SJSA1 (cell line): ENCODE measurements around the gene RPAIN. TPM values are rescaled to one million over a fixed set of nuclear protein-coding genes. Genes with fewer than 3 reads are reported as not detected.
"Not testable (repeated sequence)": the region's sequence is repeated elsewhere in the genome, so short reads cannot be mapped to it uniquely, and the experiment has no call there.

ENCODE experiments used
- DNase-seq, 2 experiments: peaks; one replicate each; pipeline ENCODE4 v3.0.0-alpha.2; 2015 to 2020; ENCODE audit warnings: low spot score in 2 of 2, low read depth in 1 of 2
- H3K27ac ChIP-seq: fragments of 250-450 bp; sonication (Bioruptor Pico); 2 replicates; pipeline ENCODE4 v1.5.1; 2020; ENCODE audit warnings: mild to moderate bottlenecking, moderate library complexity
- H3K27me3 ChIP-seq: fragments of 250-450 bp; sonication (Bioruptor Pico); replicated peaks from 2 replicates; pipeline ENCODE4 v1.5.1; 2020; ENCODE audit warnings: mild to moderate bottlenecking, moderate library complexity
- H3K36me3 ChIP-seq: fragments of 250-450 bp; sonication (Bioruptor Pico); 2 replicates; pipeline ENCODE4 v1.5.1; 2020; ENCODE audit warnings: mild to moderate bottlenecking
- H3K4me1 ChIP-seq: fragments of 250-450 bp; sonication (Bioruptor Pico); replicated peaks from 2 replicates; pipeline ENCODE4 v1.6.1; 2021; ENCODE audit warnings: mild to moderate bottlenecking
- H3K4me3 ChIP-seq: fragments of 250-450 bp; sonication (Bioruptor Pico); 2 replicates; pipeline ENCODE4 v1.5.1; 2020; ENCODE audit warnings: mild to moderate bottlenecking
- H3K9me3 ChIP-seq: fragments of 250-450 bp; sonication (Bioruptor Pico); replicated peaks from 2 replicates; pipeline ENCODE4 v1.5.1; 2020; ENCODE audit warnings: mild to moderate bottlenecking
- total RNA-seq: library from RNA; depleted of rRNA; stranded (reverse); fragments of >200 nt; shearing (Covaris generic); gene quantifications from 2 replicates; pipeline ENCODE4 v1.2.3, GENCODE V29; 2014

RPAIN gene
- total RNA-seq, 1 experiment from 2014 or later, result 44.1 TPM

GRCh38 chr17:5413682-5414081, 6.3 kb upstream of the RPAIN start:
- Histone ChIP-seq H3K4me1 (peaks cover 16% of the 10 kb centered on the region), H3K9me3 (no peaks in the 10 kb centered on the region), H3K27me3 (no peaks in the 10 kb centered on the region), H3K4me3 (no peak overlapping the region), H3K27ac (peak overlapping the region; percentile 46), H3K36me3 (peaks cover 78% of the 10 kb centered on the region)
- peak in 1 of 2 experiments; percentile 13 for DNase-seq

- Histone ChIP-seq H3K36me3 (peaks cover 57% of the 10 kb centered on the region), H3K27me3 (no peaks in the 10 kb centered on the region), H3K4me1 (peaks cover 16% of the 10 kb centered on the region), H3K27ac (no peak overlapping the region), H3K4me3 (no peak overlapping the region), H3K9me3 (no peaks in the 10 kb centered on the region)
- no peak for DNase-seq
These were observed 3.1 kb upstream of the RPAIN start for GRCh38 chr17:5416901-5417300.

- Histone ChIP-seq H3K4me3 (peak overlapping the region; percentile 83), H3K9me3 (no peaks in the 10 kb centered on the region), H3K27me3 (no peaks in the 10 kb centered on the region), H3K4me1 (peaks cover 19% of the 10 kb centered on the region), H3K27ac (peak overlapping the region; percentile 71), H3K36me3 (peaks cover 54% of the 10 kb centered on the region)
- DNase-seq, result no peak
These were observed 1.1 kb upstream of the RPAIN start for GRCh38 chr17:5418858-5419355.

GRCh38 chr17:5419356-5419958, 525 bp upstream of the RPAIN start, which contains the start of gene NUP88:
Gene NUP88 (minus strand): TSS chr17:5419662. CDS start chr17:5419650, 12 bp downstream.
- Histone ChIP-seq H3K4me1 (peaks cover 14% of the 10 kb centered on the region), H3K27me3 (no peaks in the 10 kb centered on the region), H3K27ac (peak within 1 kb of the TSS; percentile 71), H3K4me3 (peak within 1 kb of the TSS; percentile 83), H3K9me3 (no peaks in the 10 kb centered on the region), H3K36me3 (peaks cover 52% of the 10 kb centered on the region)
- peak; percentile 95 to 96 for DNase-seq

GRCh38 chr17:5422505-5422904, 2.5 kb downstream of the RPAIN start:
- no peak overlapping the region for H3K4me3 ChIP-seq
- peaks cover 18% of the 10 kb centered on the region for H3K4me1 ChIP-seq
- peak in 1 of 2 experiments; percentile 8 for DNase-seq
- no peak overlapping the region for H3K27ac ChIP-seq
- peaks cover 53% of the 10 kb centered on the region for H3K36me3 ChIP-seq
- H3K9me3 ChIP-seq, result no peaks in the 10 kb centered on the region
- H3K27me3 ChIP-seq, result no peaks in the 10 kb centered on the region

GRCh38 chr17:5424909-5425308, 4.9 kb downstream of the RPAIN start:
- no peaks in the 10 kb centered on the region for H3K27me3 ChIP-seq
- peaks cover 21% of the 10 kb centered on the region for H3K4me1 ChIP-seq
- H3K4me3 ChIP-seq, result no peak overlapping the region
- peaks cover 68% of the 10 kb centered on the region for H3K36me3 ChIP-seq
- no peak for DNase-seq
- H3K27ac ChIP-seq, result no peak overlapping the region
- H3K9me3 ChIP-seq, result no peaks in the 10 kb centered on the region

GRCh38 chr17:5425826-5426225, 5.8 kb downstream of the RPAIN start:
- no peak overlapping the region for H3K4me3 ChIP-seq
- H3K9me3 ChIP-seq, result no peaks in the 10 kb centered on the region
- no peak for DNase-seq
- H3K36me3 ChIP-seq, result peaks cover 78% of the 10 kb centered on the region
- no peaks in the 10 kb centered on the region for H3K27me3 ChIP-seq
- peaks cover 21% of the 10 kb centered on the region for H3K4me1 ChIP-seq
- H3K27ac ChIP-seq, result no peak overlapping the region

GRCh38 chr17:5429191-5429887, 9.4 kb downstream of the RPAIN start:
- no peak overlapping the region for H3K4me3 ChIP-seq
- DNase-seq, result no peak
- H3K4me1 ChIP-seq, result peaks cover 11% of the 10 kb centered on the region
- H3K9me3 ChIP-seq, result no peaks in the 10 kb centered on the region
- H3K27me3 ChIP-seq, result no peaks in the 10 kb centered on the region
- H3K27ac ChIP-seq, result no peak overlapping the region
- H3K36me3 ChIP-seq, result peaks cover 90% of the 10 kb centered on the region

- Histone ChIP-seq H3K36me3 (peaks cover 95% of the 10 kb centered on the region), H3K27me3 (no peaks in the 10 kb centered on the region), H3K27ac (no peak overlapping the region), H3K4me1 (peaks cover 11% of the 10 kb centered on the region), H3K4me3 (no peak overlapping the region), H3K9me3 (no peaks in the 10 kb centered on the region)
- no peak for DNase-seq
These were observed 10.5 kb downstream of the RPAIN start for GRCh38 chr17:5430413-5430999.

GRCh38 chr17:5431234-5431633, 11.3 kb downstream of the RPAIN start:
- H3K9me3 ChIP-seq, H3K4me3 ChIP-seq, H3K27me3 ChIP-seq, DNase-seq, H3K27ac ChIP-seq: not testable (repeated sequence)
- H3K36me3 ChIP-seq, result peaks cover 92% of the 10 kb centered on the region
- peaks cover 11% of the 10 kb centered on the region for H3K4me1 ChIP-seq

- H3K27me3 ChIP-seq, result no peaks in the 10 kb centered on the region
- H3K36me3 ChIP-seq, result peaks cover 92% of the 10 kb centered on the region
- H3K4me3 ChIP-seq, result no peak overlapping the region
- no peak overlapping the region for H3K27ac ChIP-seq
- no peaks in the 10 kb centered on the region for H3K9me3 ChIP-seq
- H3K4me1 ChIP-seq, result peaks cover 10% of the 10 kb centered on the region
- DNase-seq, result no peak
These were observed 12.1 kb downstream of the RPAIN start for GRCh38 chr17:5431949-5432556.

- Histone ChIP-seq H3K9me3 (no peaks in the 10 kb centered on the region), H3K27ac (no peak overlapping the region), H3K4me3 (no peak overlapping the region), H3K4me1 (peaks cover 7% of the 10 kb centered on the region), H3K27me3 (no peaks in the 10 kb centered on the region), H3K36me3 (peaks cover 82% of the 10 kb centered on the region)
- no peak for DNase-seq
These were observed 15.0 kb downstream of the RPAIN start for GRCh38 chr17:5434984-5435383.

- H3K9me3 ChIP-seq, H3K4me1 ChIP-seq, H3K27me3 ChIP-seq, H3K4me3 ChIP-seq, H3K27ac ChIP-seq, DNase-seq: not testable (repeated sequence)
- peaks cover 73% of the 10 kb centered on the region for H3K36me3 ChIP-seq
These were observed 15.9 kb downstream of the RPAIN start for GRCh38 chr17:5435781-5436315.
